Activated T-helper 1 cell treated with Interleukin-2 at 50 U/mL for 16 hours (primary cell): Measurements from ENCODE around the gene PATE1.
"Not testable (repeated sequence)": the region's sequence is repeated elsewhere in the genome, so short reads cannot be mapped to it uniquely, and the experiment has no call there.

Experiments
- DNase-seq: peaks from one replicate; pipeline ENCODE4 v3.0.0-alpha.2; 2020; ENCODE audit warnings: low read depth

The PATE1 gene, protein sequence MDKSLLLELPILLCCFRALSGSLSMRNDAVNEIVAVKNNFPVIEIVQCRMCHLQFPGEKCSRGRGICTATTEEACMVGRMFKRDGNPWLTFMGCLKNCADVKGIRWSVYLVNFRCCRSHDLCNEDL

GRCh38 chr11:125745979-125746378 lies at the start of gene PATE1:
PATE1 (plus strand) TSS chr11:125746279; CDS start chr11:125746305, 26 bp downstream.
- no peak for DNase-seq

GRCh38 chr11:125701018-125701610 lies 45.0 kb upstream of the PATE1 start:
- no peak for DNase-seq

DNA sequence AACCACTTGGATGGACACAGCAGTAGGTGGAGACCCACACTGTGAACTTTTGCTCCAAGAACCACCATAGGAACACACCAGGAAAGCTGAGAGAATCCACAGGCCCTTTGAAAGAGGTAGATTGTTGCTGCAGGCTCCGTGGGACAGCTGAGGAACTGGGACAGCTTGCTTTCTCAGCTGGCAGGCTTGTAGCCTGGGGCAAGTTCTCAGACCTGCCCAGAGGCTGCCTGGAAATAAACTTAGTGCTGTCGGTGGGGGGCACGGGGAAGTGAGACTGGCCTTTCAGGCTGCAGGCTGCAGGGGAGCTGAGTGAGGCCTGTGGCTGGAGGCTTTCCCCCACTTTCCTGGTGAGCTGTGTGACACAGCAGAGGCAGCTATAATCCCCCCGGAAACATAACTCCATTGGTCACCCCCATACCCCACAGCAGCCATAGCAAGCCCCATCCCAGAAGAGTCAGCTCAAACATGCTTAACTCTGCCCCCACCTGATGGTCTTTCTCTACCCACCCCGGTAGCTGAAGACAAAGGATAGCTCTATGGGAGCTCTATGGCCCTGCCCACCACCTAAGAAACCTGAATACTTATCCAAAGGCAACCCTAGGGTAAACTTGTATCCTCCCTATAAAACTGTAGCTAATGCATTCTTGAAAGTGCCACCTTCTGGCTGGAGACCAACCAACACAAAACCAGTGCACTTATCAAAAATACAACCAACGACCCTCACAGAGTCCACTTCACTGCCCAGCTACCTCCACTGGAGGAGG lies 44.0 kb upstream of the PATE1 start:
- DNase-seq = no peak

- DNase-seq = not testable (repeated sequence)
Measured at GRCh38 chr11:125704686-125705085, 41.4 kb upstream of the PATE1 start.

GRCh38 chr11:125720781-125721180 lies 25.3 kb upstream of the PATE1 start:
- no peak for DNase-seq

DNA sequence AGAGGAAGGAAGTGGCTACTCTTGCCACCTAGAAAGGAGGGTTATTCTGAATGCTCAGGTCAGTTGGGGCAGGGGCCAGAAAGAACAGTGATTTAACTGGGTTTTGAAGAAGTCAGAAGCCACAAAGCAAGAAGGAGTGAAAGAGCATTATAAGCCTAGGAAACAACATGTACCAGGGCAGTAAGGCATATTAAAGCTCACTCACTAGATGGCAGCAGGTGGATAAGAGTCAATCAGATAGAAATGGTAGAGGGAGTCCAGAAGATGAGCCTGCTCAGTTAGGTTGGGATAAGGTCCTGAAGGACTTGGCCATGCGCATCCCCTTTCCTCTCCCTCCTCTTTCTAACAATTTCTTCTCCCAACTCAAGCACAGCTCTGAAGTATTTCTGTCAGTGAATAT lies 22.0 kb upstream of the PATE1 start:
- no peak for DNase-seq

DNA sequence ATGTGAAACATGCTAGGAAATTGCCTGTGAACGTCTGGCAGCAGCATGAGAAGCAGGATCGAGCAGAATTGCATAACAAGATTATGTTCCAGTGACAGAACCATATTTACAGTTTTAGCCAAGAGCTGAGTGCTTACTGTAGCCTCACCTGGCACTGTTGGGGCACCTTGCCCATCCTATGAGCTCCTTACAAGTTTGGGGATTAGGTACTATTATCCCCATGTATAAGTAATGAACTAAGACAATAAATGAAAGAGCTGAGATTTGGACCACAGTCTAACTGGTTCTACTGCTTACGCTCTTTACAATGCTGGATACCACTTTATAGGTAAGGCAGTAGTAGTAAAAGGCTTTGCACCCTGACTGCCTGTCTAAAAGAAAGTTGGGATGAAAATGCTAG lies 17.1 kb upstream of the PATE1 start:
- no peak for DNase-seq

DNA sequence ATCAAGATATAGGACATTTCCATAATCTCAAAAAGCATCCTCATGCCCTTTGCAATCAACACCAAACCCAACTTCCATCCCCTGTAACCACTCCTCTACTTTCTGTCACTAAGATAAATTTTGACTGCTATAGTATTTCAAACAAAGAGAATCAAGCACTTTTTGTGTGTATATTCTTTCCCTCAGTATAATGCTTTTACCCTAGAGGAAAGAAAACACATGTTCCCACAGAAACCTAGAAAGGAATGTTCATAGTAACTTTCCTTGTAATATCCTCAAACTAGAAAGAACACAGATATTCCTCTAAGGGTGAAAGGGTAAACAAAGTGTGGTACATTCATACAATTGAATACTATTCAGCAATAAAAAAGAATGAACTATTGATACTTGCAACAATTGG lies 5.5 kb upstream of the PATE1 start:
- no peak for DNase-seq

- no peak for DNase-seq
Measured at GRCh38 chr11:125743681-125744080, 2.4 kb upstream of the PATE1 start.

- DNase-seq = no peak
Measured at GRCh38 chr11:125750629-125751028, 4.5 kb downstream of the PATE1 start.

DNA sequence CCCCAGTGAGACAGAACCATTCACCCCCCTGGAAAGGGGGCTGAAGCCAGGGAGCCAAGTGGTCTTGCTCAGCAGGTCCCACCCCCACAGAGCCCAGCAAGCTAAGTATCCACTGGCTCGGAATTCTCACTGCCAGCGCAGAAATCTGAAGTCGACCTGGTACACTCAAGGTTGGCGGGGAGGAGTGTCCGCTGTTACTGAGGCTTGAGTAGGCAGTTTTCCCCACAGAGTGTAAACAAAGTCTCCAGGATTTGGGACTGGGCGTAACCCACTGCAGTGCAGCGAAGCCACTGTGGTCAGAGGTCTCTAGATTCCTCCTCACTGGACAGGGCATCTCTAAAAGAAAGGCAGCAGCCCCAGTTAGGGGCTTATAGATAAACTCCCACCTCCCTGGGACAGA lies 10.0 kb downstream of the PATE1 start:
- no peak for DNase-seq

DNA sequence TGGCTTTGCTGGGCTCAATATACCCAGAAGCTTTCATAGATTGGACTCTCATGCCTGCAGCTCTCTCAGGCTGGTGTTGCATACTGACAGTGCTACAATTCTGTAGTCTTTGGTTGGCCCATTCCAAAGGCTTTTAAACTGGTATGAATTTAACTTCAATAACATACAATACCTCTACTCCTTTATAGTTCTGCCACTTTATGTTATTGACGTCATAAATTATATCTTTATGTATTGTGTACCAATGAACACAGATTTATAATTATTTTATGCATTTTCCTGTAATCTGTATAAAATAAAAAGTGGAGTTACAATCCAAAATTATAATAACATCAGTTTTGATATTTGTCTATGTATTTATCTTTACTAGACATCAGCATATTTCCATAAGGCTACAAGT lies 16.4 kb downstream of the PATE1 start:
- DNase-seq = no peak

GRCh38 chr11:125763483-125763882 lies 17.4 kb downstream of the PATE1 start:
- no peak for DNase-seq

GRCh38 chr11:125766251-125766650 lies 20.2 kb downstream of the PATE1 start:
- no peak for DNase-seq

- DNase-seq = no peak
Measured at GRCh38 chr11:125768336-125769046, 22.4 kb downstream of the PATE1 start.

DNA sequence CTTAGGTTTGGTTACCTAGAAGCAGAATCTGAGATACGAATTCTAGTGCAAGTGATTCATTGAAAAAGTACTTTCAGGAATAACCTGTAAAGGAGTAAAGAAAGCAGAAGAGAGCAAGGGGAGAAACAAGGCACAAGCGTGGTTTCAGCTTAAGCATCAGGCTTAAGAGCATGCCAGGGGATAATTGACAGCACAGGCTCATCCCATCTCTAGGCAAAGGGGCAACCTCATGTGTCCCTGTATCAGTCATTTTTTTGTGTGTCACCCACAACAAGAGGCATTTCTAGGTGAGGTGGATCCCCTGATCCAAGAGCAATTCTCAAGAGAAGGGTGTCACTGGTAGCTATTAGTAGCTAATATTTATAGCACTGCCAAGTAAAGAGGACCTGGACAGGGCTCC lies 24.5 kb downstream of the PATE1 start:
- no peak for DNase-seq

GRCh38 chr11:125772834-125773505 lies 26.9 kb downstream of the PATE1 start:
- no peak for DNase-seq

- no peak for DNase-seq
Measured at GRCh38 chr11:125773516-125773915, 27.4 kb downstream of the PATE1 start.

- no peak for DNase-seq
Measured at GRCh38 chr11:125777309-125777708, 31.2 kb downstream of the PATE1 start.

- no peak for DNase-seq
Measured at GRCh38 chr11:125778728-125779127, 32.6 kb downstream of the PATE1 start, which contains the start of gene PATE2. PATE2 (minus strand) TSS chr11:125778828; CDS start chr11:125778773, 55 bp downstream.

DNA sequence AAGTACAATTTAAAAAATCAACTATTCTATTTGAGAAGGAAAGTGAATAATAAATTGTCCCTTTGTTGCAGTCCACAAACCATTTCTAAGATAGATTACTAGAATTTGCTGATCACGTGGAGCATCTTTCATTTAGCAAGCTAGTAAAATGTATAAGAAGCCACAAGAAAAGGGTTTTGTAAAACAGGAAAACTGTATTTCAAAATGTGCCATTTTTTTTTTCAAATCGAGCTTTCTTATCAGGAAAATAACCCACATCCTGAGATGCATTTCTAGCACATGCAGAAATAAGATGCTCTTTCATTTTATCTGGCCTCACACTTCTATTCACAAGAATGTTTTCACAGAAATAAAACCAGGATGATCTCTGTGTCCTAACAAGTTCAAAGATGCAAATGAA lies 38.6 kb downstream of the PATE1 start:
- DNase-seq = no peak

GRCh38 chr11:125787827-125788226 lies 41.7 kb downstream of the PATE1 start, which contains the start of gene PATE3:
PATE3 (plus strand) TSS chr11:125788127; CDS start chr11:125788152, 25 bp downstream.
- no peak for DNase-seq
